Liver (tissue), 9 donors: ENCODE data around the gene MUS81. TPM values are rescaled to one million over a fixed set of nuclear protein-coding genes. Genes with fewer than 3 reads are reported as not detected.
A peak's percentile ranks its signal among the peaks of the same experiment; 100 is the strongest.

Experiments used
- DNase-seq: peaks from one replicate; pipeline ENCODE4 v3.0.0-alpha.2; 2017; ENCODE audit warnings: low spot score
- H3K27ac ChIP-seq, 2 donors: one replicate each; pipeline ENCODE4 v1.7.0; 2013; ENCODE audit warnings: inconsistent platforms in 2 of 2, low read length in 2 of 2, control low read depth in 1 of 2, low read depth in 1 of 2, mild to moderate bottlenecking in 1 of 2
- H3K27me3 ChIP-seq, 4 donors: one replicate each; pipeline versions ENCODE4 v1.6.1 to v1.7.0; 2013; ENCODE audit warnings: low read length in 3 of 4, inconsistent platforms in 1 of 4, mild to moderate bottlenecking in 1 of 4, moderate library complexity in 1 of 4; ENCODE audit not compliant: control insufficient read depth in 4 of 4, insufficient read depth in 4 of 4
- H3K36me3 ChIP-seq, 4 donors: one replicate each; pipeline versions ENCODE4 v1.6.1 to v1.7.0; 2013; ENCODE audit warnings: low read length in 3 of 4, mild to moderate bottlenecking in 3 of 4, low read depth in 1 of 4, moderate library complexity in 1 of 4; ENCODE audit not compliant: control insufficient read depth in 4 of 4, insufficient read depth in 3 of 4
- H3K4me1 ChIP-seq, 4 donors: one replicate each; pipeline versions ENCODE4 v1.6.1 to v1.7.0; 2013; ENCODE audit warnings: low read length in 3 of 4, mild to moderate bottlenecking in 3 of 4, moderate library complexity in 1 of 4; ENCODE audit not compliant: control insufficient read depth in 4 of 4, insufficient read depth in 4 of 4
- H3K4me3 ChIP-seq, 3 donors: one replicate each; pipeline versions ENCODE4 v1.6.1 to v1.7.0; 2013; ENCODE audit warnings: low read length in 3 of 3, control low read depth in 1 of 3, low read depth in 1 of 3, mild to moderate bottlenecking in 1 of 3
- H3K9ac ChIP-seq, 2 donors: one replicate each; pipeline ENCODE4 v1.7.0; 2013; ENCODE audit warnings: low read length in 2 of 2, mild to moderate bottlenecking in 2 of 2, moderate library complexity in 2 of 2, control low read depth in 1 of 2, low read depth in 1 of 2
- H3K9me3 ChIP-seq, 4 donors: one replicate each; pipeline versions ENCODE4 v1.6.1 to v1.7.0; 2013; ENCODE audit warnings: low read length in 3 of 4; ENCODE audit not compliant: control insufficient read depth in 4 of 4
- ATF3 ChIP-seq: IDR thresholded peaks from 2 replicates; pipeline ENCODE4 v1.6.1; 2016; ENCODE audit warnings: antibody characterized with exemption
- CTCF ChIP-seq: fragments of 150-350 bp; IDR thresholded peaks from 2 replicates; pipeline ENCODE4 v1.5.1; 2017; ENCODE audit warnings: improper control_type of control experiment, low read depth, low read length; ENCODE audit not compliant: missing input control
- FOXA2 ChIP-seq: IDR thresholded peaks from 2 replicates; pipeline ENCODE4 v1.6.1; 2016; ENCODE audit warnings: antibody characterized with exemption
- GABPA ChIP-seq, 2 donors: IDR thresholded peaks in 1 of 2; conservative IDR thresholded peaks in 1 of 2; 2 replicates each; pipeline ENCODE4 v1.6.1; 2016; ENCODE audit warnings: antibody characterized with exemption in 2 of 2, mild to moderate bottlenecking in 1 of 2, moderate library complexity in 1 of 2
- HNF4A ChIP-seq, 2 donors: conservative IDR thresholded peaks; 2 replicates each; pipeline ENCODE4 v1.6.1; 2016; ENCODE audit warnings: antibody characterized with exemption in 2 of 2, mild to moderate bottlenecking in 2 of 2
- HNF4G ChIP-seq: IDR thresholded peaks from 2 replicates; pipeline ENCODE4 v1.6.1; 2016; ENCODE audit warnings: antibody characterized with exemption
- NR2F2 ChIP-seq: IDR thresholded peaks from 2 replicates; pipeline ENCODE4 v1.6.1; 2016; ENCODE audit warnings: antibody characterized with exemption
- RAD21 ChIP-seq, 2 donors: IDR thresholded peaks; 2 replicates each; pipeline ENCODE4 v1.6.1; 2016; ENCODE audit warnings: antibody characterized with exemption in 2 of 2, mild to moderate bottlenecking in 2 of 2
- RXRA ChIP-seq, 2 donors: IDR thresholded peaks; 2 replicates each; pipeline ENCODE4 v1.6.1; 2017 to 2018; ENCODE audit warnings: antibody characterized with exemption in 2 of 2, mild to moderate bottlenecking in 1 of 2
- SP1 ChIP-seq: IDR thresholded peaks from 2 replicates; pipeline ENCODE4 v1.6.1; 2018; ENCODE audit warnings: antibody characterized with exemption, mild to moderate bottlenecking
- YY1 ChIP-seq: IDR thresholded peaks from 2 replicates; pipeline ENCODE4 v1.6.1; 2016; ENCODE audit warnings: antibody characterized with exemption, mild to moderate bottlenecking
- ZBTB33 ChIP-seq: IDR thresholded peaks from 2 replicates; pipeline ENCODE4 v1.6.1; 2016; ENCODE audit warnings: antibody characterized with exemption
- WGBS: extraction: QIAGEN DNeasy Blood & Tissue Kit; methylation state at CpG from one replicate; pipeline ENCODE4 v1.1.7; 2013; 5-methylcytosine and 5-hydroxymethylcytosine counted together
- polyA plus RNA-seq, 2 donors: library from polyadenylated mRNA; stranded (reverse) in 1 of 2; unstranded in 1 of 2; fragments of 200-250 nt in 1 of 2; fragments of >200 nt in 1 of 2; fragmentation: Nextera tagmentation in 1 of 2; extraction: Ambion mirVana in 1 of 2; gene quantifications; one replicate each; pipeline versions ENCODE4 v1.2.1 to v1.2.3, GENCODE V29; 2013 to 2015
- total RNA-seq, 2 donors: library from RNA; depleted of rRNA; stranded (reverse); fragments of >200 nt; gene quantifications; one replicate each; pipeline ENCODE4 v1.2.3, GENCODE V29; 2014
- donor health status: healthy.
- donor health status: healthy.
- donor health status: healthy.
- donor health status: healthy.
- donor health status: healthy.

The MUS81 gene
- total and polyA plus RNA-seq, 4 donors, result 11.0 to 24.7 (median 16.5) TPM

GRCh38 chr11:65817835-65818680 is 42.2 kb upstream of the MUS81 start:
- Histone ChIP-seq H3K27ac (peak overlapping the region; percentile 62 to 80), H3K9ac (peak overlapping the region; percentile 54 to 89), H3K9me3 (no peaks in the 10 kb centered on the region), H3K4me1 (peaks cover 0 to 17% (median 11%) of the 10 kb centered on the region in 4 donors), H3K4me3 (peak overlapping the region; percentile 62 to 75 (median 64)), H3K27me3 (no peaks in the 10 kb centered on the region), H3K36me3 (no peaks in the 10 kb centered on the region)
- 6% methylated on average over 74 of the region's 74 CpGs for WGBS
- no peak for TF ChIP-seq NR2F2
- peak; percentile 99 for TF ChIP-seq CTCF
- peak; percentile 84 to 88 for TF ChIP-seq RAD21 (IDR thresholded peaks at IDR 0.05)
- peak; percentile 99 for DNase-seq

- DNase-seq, result no peak
- Histone ChIP-seq H3K27me3 (no peaks in the 10 kb centered on the region), H3K9ac (no peak overlapping the region), H3K27ac (no peak overlapping the region), H3K4me1 (peaks cover 2 to 21% (median 12%) of the 10 kb centered on the region in 4 donors), H3K36me3 (no peaks in the 10 kb centered on the region), H3K9me3 (no peaks in the 10 kb centered on the region), H3K4me3 (no peak overlapping the region)
- WGBS, result 21% methylated on average over 8 of the region's 8 CpGs
- no peak for TF ChIP-seq ZBTB33
- peak; percentile 81 for TF ChIP-seq HNF4A (conservative IDR thresholded peaks at IDR 0.05)
- no peak for TF ChIP-seq NR2F2
- TF ChIP-seq RXRA (IDR thresholded peaks at IDR 0.05), result peak; percentile 6 to 50
- peak; percentile 46 for TF ChIP-seq YY1
- peak; percentile 39 for TF ChIP-seq HNF4G
- TF ChIP-seq ATF3, result no peak
- no peak for TF ChIP-seq GABPA (IDR thresholded peaks at IDR 0.05 in 1 of 2, conservative IDR thresholded peaks at IDR 0.05 in 1 of 2)
- TF ChIP-seq FOXA2, result no peak
- peak; percentile 66 for TF ChIP-seq SP1
These were observed 39.1 kb upstream of the MUS81 start for GRCh38 chr11:65821107-65821506.
